GM13977 (cell line): ENCODE measurements around the gene TXNDC16.

ENCODE experiments used
- DNase-seq: peaks from one replicate; pipeline ENCODE4 v3.0.0; 2012; ENCODE audit warnings: low spot score
- in situ Hi-C: fragments of 300-500 bp; cut with MboI; formaldehyde crosslinking; loops from one replicate; pipeline ENCODE4 v1.12.0; 2022; ENCODE audit warnings: low sequenced_read_pairs, low pct_unique_long_range_greater_than_20kb, mixed read lengths, inconsistent platforms; ENCODE audit not compliant: unreplicated experiment
- TF ChIP-seq, protein P1 (sequence below): IDR thresholded peaks from 2 replicates; pipeline ENCODE4 v1.5.1; 2012; ENCODE audit warnings: mild to moderate bottlenecking, control low read depth; ENCODE audit not compliant: insufficient read depth; ENCODE audit errors: extremely low read depth, missing control alignments

The TXNDC16 gene

DNA sequence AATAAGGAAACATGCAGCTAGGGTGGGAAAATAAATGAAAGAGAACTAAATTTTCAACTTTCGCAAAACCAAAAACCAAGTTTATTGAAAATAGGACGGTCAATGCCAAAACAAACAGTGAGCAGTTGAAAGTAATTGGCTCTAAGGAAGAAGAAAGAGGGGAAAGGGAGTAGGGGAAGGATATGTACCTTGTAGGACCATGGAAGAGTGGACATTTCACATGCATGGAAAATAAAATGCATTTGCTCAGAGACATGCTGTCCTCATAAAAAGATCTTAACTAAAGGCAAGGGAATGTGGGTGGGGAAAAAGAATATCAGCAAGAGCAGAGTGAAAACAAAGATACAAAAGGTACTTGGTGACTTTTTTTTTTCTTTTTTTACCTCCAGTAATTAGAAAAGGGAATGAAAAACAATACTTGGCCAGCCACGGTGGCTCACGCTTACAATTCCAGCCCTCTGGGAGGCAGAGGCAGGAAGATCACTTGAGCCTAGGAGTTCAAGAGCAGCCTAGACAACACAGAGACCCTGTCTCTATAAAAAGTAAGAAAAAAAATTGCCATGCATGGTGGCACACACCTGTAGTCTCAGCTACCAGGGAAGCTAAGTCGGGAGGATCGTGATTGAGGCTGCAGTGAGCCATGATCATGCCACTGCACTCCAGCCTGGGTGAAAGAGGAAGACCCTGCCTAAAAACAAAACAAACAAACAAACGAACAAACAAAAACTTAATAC lies 6.6 kb downstream of the TXNDC16 start:
- in situ Hi-C loops: no loop called here
- TF ChIP-seq, protein P1, sequence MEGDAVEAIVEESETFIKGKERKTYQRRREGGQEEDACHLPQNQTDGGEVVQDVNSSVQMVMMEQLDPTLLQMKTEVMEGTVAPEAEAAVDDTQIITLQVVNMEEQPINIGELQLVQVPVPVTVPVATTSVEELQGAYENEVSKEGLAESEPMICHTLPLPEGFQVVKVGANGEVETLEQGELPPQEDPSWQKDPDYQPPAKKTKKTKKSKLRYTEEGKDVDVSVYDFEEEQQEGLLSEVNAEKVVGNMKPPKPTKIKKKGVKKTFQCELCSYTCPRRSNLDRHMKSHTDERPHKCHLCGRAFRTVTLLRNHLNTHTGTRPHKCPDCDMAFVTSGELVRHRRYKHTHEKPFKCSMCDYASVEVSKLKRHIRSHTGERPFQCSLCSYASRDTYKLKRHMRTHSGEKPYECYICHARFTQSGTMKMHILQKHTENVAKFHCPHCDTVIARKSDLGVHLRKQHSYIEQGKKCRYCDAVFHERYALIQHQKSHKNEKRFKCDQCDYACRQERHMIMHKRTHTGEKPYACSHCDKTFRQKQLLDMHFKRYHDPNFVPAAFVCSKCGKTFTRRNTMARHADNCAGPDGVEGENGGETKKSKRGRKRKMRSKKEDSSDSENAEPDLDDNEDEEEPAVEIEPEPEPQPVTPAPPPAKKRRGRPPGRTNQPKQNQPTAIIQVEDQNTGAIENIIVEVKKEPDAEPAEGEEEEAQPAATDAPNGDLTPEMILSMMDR: no peak
- no peak for DNase-seq

DNA sequence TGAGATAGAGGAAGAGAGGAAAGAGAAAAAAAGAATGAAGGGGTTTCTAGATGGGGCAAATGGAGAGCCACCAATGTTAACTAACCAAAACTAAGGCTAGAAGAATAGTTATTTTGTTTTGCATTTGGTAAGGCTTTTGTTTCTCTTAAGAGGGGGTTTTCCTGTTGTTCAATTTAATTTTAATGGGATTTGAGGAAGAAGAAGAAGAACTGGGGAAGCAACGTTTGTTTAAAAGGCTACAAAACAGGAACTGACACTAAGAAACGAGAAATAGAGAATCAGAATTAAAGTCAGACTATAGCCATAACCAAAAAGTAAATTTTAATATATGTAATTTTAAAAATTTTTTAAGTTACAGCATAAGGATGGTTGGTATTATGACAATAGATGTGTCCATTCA lies 13.7 kb downstream of the TXNDC16 start:
- TF ChIP-seq, protein P1: no peak
- DNase-seq: no peak
- in situ Hi-C loops: no loop called here

DNA sequence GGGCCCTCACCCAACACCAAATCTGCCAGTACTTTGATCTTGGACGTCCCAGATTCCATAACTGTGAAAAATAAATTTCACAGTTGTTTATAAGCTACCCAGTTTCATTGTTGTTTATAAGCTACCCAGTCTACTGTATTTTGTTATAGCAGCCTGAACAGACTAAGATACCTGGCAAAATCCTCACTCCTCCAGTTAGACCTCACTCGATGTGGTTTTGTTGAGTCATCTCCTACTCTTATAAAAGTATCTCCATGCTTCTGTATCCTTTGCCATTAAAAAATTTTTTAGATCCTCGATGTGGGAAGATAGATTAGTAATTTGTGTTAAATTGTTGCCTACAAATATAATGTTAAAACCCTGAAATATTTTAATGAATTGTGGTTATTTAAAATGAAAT lies 16.0 kb downstream of the TXNDC16 start:
- in situ Hi-C loops: no loop called here
- TF ChIP-seq, protein P1: no peak
- no peak for DNase-seq

DNA sequence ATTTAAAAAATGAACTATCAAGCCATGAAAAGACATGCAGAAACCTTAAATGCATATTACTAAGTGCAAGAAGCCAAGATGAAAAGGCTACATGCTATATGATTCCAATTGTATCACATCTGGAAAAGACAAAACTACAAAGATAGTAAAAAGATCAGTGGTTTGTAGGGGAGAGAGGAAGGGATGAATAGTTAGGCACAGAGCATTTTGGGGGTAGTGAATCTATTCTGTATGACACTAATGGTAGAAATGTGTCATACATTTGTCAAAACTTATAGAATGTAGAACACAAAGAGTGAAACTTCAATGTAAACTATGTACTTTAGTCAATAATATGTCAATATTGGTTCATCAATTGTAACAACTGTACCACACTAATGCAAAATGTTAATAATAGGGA lies 20.8 kb downstream of the TXNDC16 start:
- TF ChIP-seq, protein P1: no peak
- DNase-seq: no peak
- in situ Hi-C loops: no loop called here

DNA sequence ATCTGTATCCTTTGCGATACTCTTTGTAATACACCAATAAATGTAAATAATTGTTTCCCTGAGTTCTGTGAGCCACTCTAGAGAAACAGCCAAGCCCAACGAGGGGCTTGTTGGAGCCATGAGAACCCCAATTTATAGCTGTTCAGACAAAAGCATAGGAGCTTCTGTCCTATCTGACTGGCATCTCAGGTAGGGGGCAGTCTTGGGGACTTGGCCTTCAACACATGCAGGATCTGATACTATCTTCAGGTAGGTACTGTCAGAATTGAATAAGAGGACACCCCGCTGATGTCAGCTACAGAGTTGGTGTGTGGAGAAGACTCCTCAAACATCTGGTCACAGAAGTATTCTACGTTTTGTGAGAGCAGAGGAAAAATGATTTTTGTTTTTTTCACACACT lies 25.3 kb downstream of the TXNDC16 start:
- in situ Hi-C loops: no loop called here
- TF ChIP-seq, protein P1: no peak
- DNase-seq: no peak

DNA sequence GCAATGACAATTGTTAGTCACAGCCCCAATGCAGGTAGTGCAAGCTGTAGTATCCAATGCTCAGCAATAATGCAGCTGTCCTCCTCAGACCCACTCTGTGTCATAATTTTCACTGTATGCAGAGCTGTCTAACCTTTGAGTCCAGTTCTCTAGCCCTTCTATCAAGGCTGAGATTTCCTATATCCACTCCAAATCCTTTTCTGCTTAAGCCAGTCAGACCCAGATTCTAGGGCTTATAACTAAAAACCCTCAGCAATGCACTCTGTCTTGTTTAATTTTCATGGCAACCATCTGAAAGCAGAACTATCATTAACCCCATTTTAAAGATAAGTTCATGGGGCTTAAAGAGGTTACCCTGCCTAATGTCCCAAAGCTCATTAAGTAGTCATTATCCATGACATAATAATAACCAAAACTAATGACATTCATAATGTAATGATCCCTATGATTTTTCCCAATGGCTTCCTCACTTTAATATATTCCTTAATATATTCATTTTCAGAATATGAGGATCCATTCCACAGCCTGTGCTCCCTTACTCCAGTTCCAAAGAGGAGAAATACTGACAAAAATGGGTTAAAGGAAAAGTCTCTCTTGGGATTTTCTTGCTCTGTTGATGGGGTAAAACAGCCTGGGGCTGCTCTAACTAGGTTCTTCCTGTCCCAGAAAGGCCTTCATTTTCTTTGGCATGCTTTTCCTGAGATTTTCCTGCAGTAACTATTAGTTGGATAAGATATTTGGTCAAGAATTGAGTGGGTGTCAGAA lies 29.5 kb downstream of the TXNDC16 start:
- TF ChIP-seq, protein P1: no peak
- DNase-seq: no peak
- in situ Hi-C loops: no loop called here
